Measurements from ENCODE around the gene NPY4R2.
"Not testable (repeated sequence)": the region's sequence is repeated elsewhere in the genome, so short reads cannot be mapped to it uniquely, and the experiment has no call there.

NPY4R2 gene

GRCh38 chr10:47918475-47918874 is at the start of gene NPY4R2:
TSS of gene NPY4R2 (plus strand) at chr10:47918662. CDS start at chr10:47921988, 3,326 bp downstream.
- not testable (repeated sequence) for DNase-seq

GRCh38 chr10:47870887-47871286 is 47.6 kb upstream of the NPY4R2 start:
- not testable (repeated sequence) for DNase-seq

- not testable (repeated sequence) for DNase-seq
These were observed 46.8 kb upstream of the NPY4R2 start for GRCh38 chr10:47871485-47872180.

GRCh38 chr10:47872236-47872635 is 46.2 kb upstream of the NPY4R2 start:
- DNase-seq, result not testable (repeated sequence)

GRCh38 chr10:47884239-47884638 is 34.2 kb upstream of the NPY4R2 start:
- not testable (repeated sequence) for DNase-seq

GRCh38 chr10:47884934-47885333 is 33.5 kb upstream of the NPY4R2 start:
- DNase-seq, result not testable (repeated sequence)

GRCh38 chr10:47886356-47886755 is 32.1 kb upstream of the NPY4R2 start:
- DNase-seq, result not testable (repeated sequence)

- not testable (repeated sequence) for DNase-seq
These were observed 31.6 kb upstream of the NPY4R2 start for GRCh38 chr10:47886827-47887226.

GRCh38 chr10:47890737-47891136 is 27.7 kb upstream of the NPY4R2 start:
- not testable (repeated sequence) for DNase-seq

GRCh38 chr10:47892494-47893261 is 25.8 kb upstream of the NPY4R2 start:
- DNase-seq, result not testable (repeated sequence)

- not testable (repeated sequence) for DNase-seq
These were observed 23.9 kb upstream of the NPY4R2 start for GRCh38 chr10:47894571-47894970.

GRCh38 chr10:47897813-47898212 is 20.6 kb upstream of the NPY4R2 start:
- not testable (repeated sequence) for DNase-seq

- DNase-seq, result not testable (repeated sequence)
These were observed 9.1 kb upstream of the NPY4R2 start for GRCh38 chr10:47909333-47909732.

- DNase-seq, result not testable (repeated sequence)
These were observed 8.0 kb upstream of the NPY4R2 start for GRCh38 chr10:47910486-47910885.

- DNase-seq, result not testable (repeated sequence)
These were observed 4.4 kb upstream of the NPY4R2 start for GRCh38 chr10:47914052-47914451.

GRCh38 chr10:47915849-47916548 is 2.5 kb upstream of the NPY4R2 start:
- DNase-seq, result not testable (repeated sequence)

- not testable (repeated sequence) for DNase-seq
These were observed 2.1 kb downstream of the NPY4R2 start for GRCh38 chr10:47920610-47921009.

- DNase-seq, result not testable (repeated sequence)
These were observed 4.0 kb downstream of the NPY4R2 start for GRCh38 chr10:47922503-47922902.

GRCh38 chr10:47924628-47925027 is 6.2 kb downstream of the NPY4R2 start:
- DNase-seq, result not testable (repeated sequence)

- not testable (repeated sequence) for DNase-seq
These were observed 8.9 kb downstream of the NPY4R2 start for GRCh38 chr10:47927147-47927916.

GRCh38 chr10:47928225-47928624 is 9.8 kb downstream of the NPY4R2 start:
- not testable (repeated sequence) for DNase-seq

GRCh38 chr10:47932824-47933223 is 14.4 kb downstream of the NPY4R2 start:
- DNase-seq, result not testable (repeated sequence)
